Ovary (tissue), 9 donors: Measurements from ENCODE around the gene TEX12. TPM values are rescaled to one million over a fixed set of nuclear protein-coding genes. Genes with fewer than 3 reads are reported as not detected.
"Not testable (repeated sequence)": the region's sequence is repeated elsewhere in the genome, so short reads cannot be mapped to it uniquely, and the experiment has no call there.

Source experiments
- DNase-seq, 5 donors: peaks; one replicate each; pipeline ENCODE4 v3.0.0-alpha.2; 2019 to 2020
- H3K27ac ChIP-seq, 2 donors: fragments of 200-600 bp; one replicate each; pipeline versions ENCODE4 v1.5.1 to v1.8.0; 2019 to 2022
- H3K27me3 ChIP-seq: fragments of 200-600 bp; one replicate; pipeline ENCODE4 v1.8.0; 2022
- H3K36me3 ChIP-seq: fragments of 200-600 bp; sonication (generic); one replicate; pipeline ENCODE4 v1.5.1; 2019
- H3K4me1 ChIP-seq: one replicate; pipeline ENCODE4 v1.8.1; 2013; ENCODE audit warnings: mild to moderate bottlenecking, moderate library complexity; ENCODE audit not compliant: insufficient read depth
- H3K4me3 ChIP-seq: fragments of 200-600 bp; sonication (generic); one replicate; pipeline ENCODE4 v1.5.1; 2017
- H3K9me3 ChIP-seq, 2 donors: fragments of 200-600 bp in 1 of 2; sonication (generic) in 1 of 2; one replicate each; pipeline versions ENCODE4 v1.5.1 to v1.8.1; 2013 to 2019; ENCODE audit warnings: mild to moderate bottlenecking in 1 of 2, moderate library complexity in 1 of 2
- EP300 ChIP-seq: sonication (generic); formaldehyde crosslinking; IDR thresholded peaks from one replicate; pipeline ENCODE4 v1.6.1; 2017; ENCODE audit warnings: antibody characterized with exemption
- POLR2A ChIP-seq: fragments of 450-650 bp; IDR thresholded peaks from one replicate; pipeline ENCODE4 v1.6.1; 2017; ENCODE audit warnings: antibody characterized with exemption, mild to moderate bottlenecking, moderate library complexity
- WGBS, 3 donors: extraction: QIAGEN DNeasy Blood & Tissue Kit in 1 of 3; methylation state at CpG; one replicate each; pipeline versions ENCODE4 v1.1.5 to v1.1.7; 2013 to 2017; 5-methylcytosine and 5-hydroxymethylcytosine counted together
- intact Hi-C, 4 donors: fragments of 100-400 bp; cut with DNase I; formaldehyde crosslinking; loops; one replicate each; pipeline versions ENCODE4 v1.11.0 to v1.15.1; 2022 to 2023
- polyA plus RNA-seq, 2 donors: library from polyadenylated mRNA; stranded (reverse); fragments of 200-250 nt in 1 of 2; fragments of 350-450 nt in 1 of 2; fragmentation: Illumina TruSeq in 1 of 2; extraction: RNeasy Lipid Tissue Mini Kit (QIAGEN cat#74804) in 1 of 2; gene quantifications; one replicate each; pipeline ENCODE4 v1.2.3, GENCODE V29; 2013 to 2014
- total RNA-seq, 7 donors: library from RNA; depleted of rRNA in 2 of 7; stranded (reverse); fragments of >200 nt in 2 of 7; fragmentation: NEBNext Ultra II Directional in 3 of 7; extraction: Animal tissue kit (Norgen Biotek cat#: 25700) in 3 of 7; gene quantifications; one replicate each; pipeline versions ENCODE4 v1.1.0 to v1.2.4, GENCODE V29; 2016 to 2023
- TF ChIP-seq, protein P1 (sequence below), 3 donors: fragments of 450-650 bp in 2 of 3; fragments of 200-600 bp in 1 of 3; IDR thresholded peaks; one replicate each; pipeline versions ENCODE4 v1.5.1 to v1.8.0; 2016 to 2022; ENCODE audit warnings: antibody characterized with exemption in 3 of 3, mild to moderate bottlenecking in 1 of 3
- donor health status: DM: no; HTN: no; CAD: no; lungs with moderate emphysema.
- donor health status: DM: no; HTN: no; CAD: no.
- donor health status: Bipolar disorder and iron deficiency.
- donor health status: DM: yes; HTN: yes; CAD: no.
- donor health status: DM: no; HTN: no; CAD: no.
- donor health status: DM: yes; HTN: yes; CAD: no.

Gene TEX12
- total and polyA plus RNA-seq, 9 donors: 0.11 to 1.3 (median 0.52) TPM; not detected in 1

GRCh38 chr11:112156956-112157766, 10.0 kb upstream of the TEX12 start:
- Histone ChIP-seq H3K36me3 (no peaks in the 10 kb centered on the region), H3K9me3 (no peaks in the 10 kb centered on the region), H3K4me3 (no peak overlapping the region), H3K4me1 (no peaks in the 10 kb centered on the region), H3K27ac (no peak overlapping the region), H3K27me3 (no peaks in the 10 kb centered on the region)
- TF ChIP-seq POLR2A: no peak
- TF ChIP-seq, protein P1, sequence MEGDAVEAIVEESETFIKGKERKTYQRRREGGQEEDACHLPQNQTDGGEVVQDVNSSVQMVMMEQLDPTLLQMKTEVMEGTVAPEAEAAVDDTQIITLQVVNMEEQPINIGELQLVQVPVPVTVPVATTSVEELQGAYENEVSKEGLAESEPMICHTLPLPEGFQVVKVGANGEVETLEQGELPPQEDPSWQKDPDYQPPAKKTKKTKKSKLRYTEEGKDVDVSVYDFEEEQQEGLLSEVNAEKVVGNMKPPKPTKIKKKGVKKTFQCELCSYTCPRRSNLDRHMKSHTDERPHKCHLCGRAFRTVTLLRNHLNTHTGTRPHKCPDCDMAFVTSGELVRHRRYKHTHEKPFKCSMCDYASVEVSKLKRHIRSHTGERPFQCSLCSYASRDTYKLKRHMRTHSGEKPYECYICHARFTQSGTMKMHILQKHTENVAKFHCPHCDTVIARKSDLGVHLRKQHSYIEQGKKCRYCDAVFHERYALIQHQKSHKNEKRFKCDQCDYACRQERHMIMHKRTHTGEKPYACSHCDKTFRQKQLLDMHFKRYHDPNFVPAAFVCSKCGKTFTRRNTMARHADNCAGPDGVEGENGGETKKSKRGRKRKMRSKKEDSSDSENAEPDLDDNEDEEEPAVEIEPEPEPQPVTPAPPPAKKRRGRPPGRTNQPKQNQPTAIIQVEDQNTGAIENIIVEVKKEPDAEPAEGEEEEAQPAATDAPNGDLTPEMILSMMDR (IDR thresholded peaks at IDR 0.05): no peak
- TF ChIP-seq EP300: no peak
- DNase-seq: no peak
- 70 to 74% (median 73%) methylated on average over 4 of the region's 4 CpGs for WGBS, 3 donors
- intact Hi-C loops: no loop called here

DNA sequence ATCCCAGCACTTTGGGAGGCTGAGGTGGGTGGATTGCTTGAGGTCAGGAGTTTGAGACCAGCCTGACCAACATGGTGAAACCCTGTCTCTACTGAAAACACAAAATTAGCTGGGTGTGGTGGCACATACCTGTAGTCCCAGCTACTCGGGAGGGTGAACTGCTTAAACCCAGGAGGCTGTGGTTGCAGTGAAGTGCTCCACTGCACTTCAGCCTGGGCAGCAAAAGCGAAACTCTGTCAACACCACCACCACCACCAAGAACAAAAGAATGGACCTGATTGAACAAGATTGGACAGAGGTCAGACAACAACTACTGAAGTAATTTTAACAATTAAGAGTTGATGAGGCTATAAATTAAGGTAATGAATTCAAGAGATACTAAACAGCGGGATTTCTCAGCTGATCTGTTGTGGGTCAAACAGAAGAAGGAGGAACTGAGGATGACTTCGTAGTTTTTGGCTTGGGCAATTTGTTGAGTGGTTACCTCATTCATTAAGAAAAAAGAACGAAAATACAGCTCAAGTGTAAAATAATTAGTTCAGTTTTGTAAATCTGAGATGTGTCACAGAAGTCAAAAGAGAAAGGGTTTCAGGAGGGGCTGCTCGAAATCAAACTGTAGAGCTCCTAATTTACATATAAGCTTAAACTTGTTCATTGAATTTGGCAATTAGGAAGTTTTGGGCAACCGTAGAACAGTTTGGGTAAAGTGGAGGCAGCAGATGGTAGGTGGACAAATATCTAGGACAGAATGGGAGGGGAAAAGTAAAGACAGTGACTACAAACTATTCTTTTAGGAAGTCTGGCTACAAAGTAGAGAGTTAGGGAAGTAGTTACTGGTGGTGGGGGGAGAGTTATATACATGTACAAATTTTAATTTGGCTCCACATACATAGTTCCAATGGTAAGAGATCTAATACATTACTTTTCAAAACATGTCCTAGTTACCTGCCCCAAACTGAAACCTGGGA, 7.8 kb upstream of the TEX12 start:
- Histone ChIP-seq H3K27ac (no peak overlapping the region), H3K4me3 (no peak overlapping the region), H3K4me1 (no peaks in the 10 kb centered on the region), H3K36me3 (no peaks in the 10 kb centered on the region), H3K27me3 (no peaks in the 10 kb centered on the region), H3K9me3 (no peaks in the 10 kb centered on the region)
- TF ChIP-seq EP300: no peak
- TF ChIP-seq, protein P1 (IDR thresholded peaks at IDR 0.05): no peak
- TF ChIP-seq POLR2A: no peak
- intact Hi-C loops: no loop called here
- WGBS, 3 donors: 85 to 92% (median 90%) methylated on average over 7 of the region's 7 CpGs
- no peak for DNase-seq

DNA sequence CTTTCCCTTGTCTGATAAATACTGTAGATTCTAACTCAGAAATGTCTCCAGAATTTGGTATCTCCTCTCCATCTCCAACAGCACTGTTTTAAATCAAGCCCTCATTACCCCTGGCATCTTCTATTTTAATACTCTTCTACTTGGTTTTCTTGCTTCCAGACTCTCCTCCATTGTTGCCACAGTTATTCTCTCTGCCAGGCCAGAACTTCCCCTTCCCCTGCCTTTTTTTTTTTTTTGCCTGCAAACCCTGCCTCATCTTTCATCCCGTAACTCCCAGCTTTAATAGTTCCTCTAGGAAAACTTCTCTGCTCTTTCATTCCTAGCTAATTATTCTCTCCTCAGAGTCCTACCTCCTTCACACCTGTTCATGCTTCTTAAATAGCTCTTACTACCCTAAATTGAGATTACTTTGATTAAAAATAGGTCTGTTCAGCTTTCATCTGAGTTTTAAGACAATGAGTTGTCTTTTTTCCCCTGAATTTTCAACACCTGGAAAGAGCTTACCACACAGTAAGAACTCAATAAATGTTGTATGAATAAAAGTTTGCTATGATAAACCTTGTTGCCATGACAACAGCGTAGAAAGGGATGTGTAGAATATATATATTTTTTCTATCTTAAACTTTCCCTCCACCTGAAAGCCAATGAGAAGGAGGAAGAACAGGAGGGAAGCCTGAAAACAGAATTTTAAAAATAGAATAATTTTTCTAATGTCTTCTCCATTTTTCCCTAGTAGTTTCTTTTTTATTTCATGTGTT, 6.9 kb upstream of the TEX12 start:
- Histone ChIP-seq H3K27ac (no peak overlapping the region), H3K9me3 (no peaks in the 10 kb centered on the region), H3K4me1 (no peaks in the 10 kb centered on the region), H3K27me3 (no peaks in the 10 kb centered on the region), H3K36me3 (no peaks in the 10 kb centered on the region), H3K4me3 (no peak overlapping the region)
- WGBS, 3 donors: 59 to 87% (median 84%) methylated on average over 2 of the region's 2 CpGs
- intact Hi-C loops: no loop called here
- no peak for DNase-seq
- no peak for TF ChIP-seq EP300
- no peak for TF ChIP-seq POLR2A

DNA sequence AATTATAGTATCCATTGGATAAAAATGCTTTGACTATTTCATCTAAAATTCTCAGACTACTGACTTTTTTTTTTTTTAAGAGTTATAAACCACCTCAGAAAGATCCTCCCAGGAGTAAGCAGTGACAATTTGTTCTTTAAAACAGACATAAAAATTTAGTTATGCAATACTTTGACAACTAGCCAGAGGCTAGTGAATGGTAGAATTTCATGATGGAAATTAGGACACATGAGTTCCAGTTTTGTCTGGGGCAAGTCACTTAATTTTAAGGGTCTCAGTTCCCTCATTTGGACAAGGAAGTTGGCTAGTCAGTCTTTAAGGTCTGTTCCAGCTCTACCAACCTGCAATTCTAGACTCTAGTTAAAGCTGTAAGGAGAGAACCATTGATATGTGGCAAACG, 6.2 kb upstream of the TEX12 start:
- no peak for TF ChIP-seq POLR2A
- TF ChIP-seq, protein P1 (IDR thresholded peaks at IDR 0.05): no peak
- TF ChIP-seq EP300: no peak
- Histone ChIP-seq H3K9me3 (no peaks in the 10 kb centered on the region), H3K27ac (no peak overlapping the region), H3K4me1 (no peaks in the 10 kb centered on the region), H3K27me3 (no peaks in the 10 kb centered on the region), H3K36me3 (no peaks in the 10 kb centered on the region), H3K4me3 (no peak overlapping the region)
- 46 to 56% (median 52%) methylated on average over 1 of the region's 1 CpG for WGBS, 3 donors
- DNase-seq: no peak
- intact Hi-C loops: no loop called here

- WGBS, 3 donors: 93 to 100% (median 100%) methylated on average over 1 of the region's 1 CpG
- H3K4me3 ChIP-seq, H3K36me3 ChIP-seq, H3K27me3 ChIP-seq, DNase-seq, H3K27ac ChIP-seq, H3K9me3 ChIP-seq, H3K4me1 ChIP-seq, intact Hi-C loops: not testable (repeated sequence)
These were observed 5.0 kb upstream of the TEX12 start for GRCh38 chr11:112162200-112162599.
